Activated naive CD4-positive, alpha-beta T cell treated with anti-CD3 and anti-CD28 coated beads, Interleukin-2, amount 50 U/mL, for 24 hours (primary cell): Measurements from ENCODE around the gene SEC62.

Experiments
- H3K27ac Mint-ChIP-seq: one replicate; pipeline ENCODE4 v1.8.0; 2021; ENCODE audit warnings: mild to moderate bottlenecking, mixed read lengths
- H3K27me3 Mint-ChIP-seq: one replicate; pipeline ENCODE4 v1.8.0; 2021; ENCODE audit warnings: mixed read lengths
- H3K36me3 Mint-ChIP-seq: one replicate; pipeline ENCODE4 v1.8.0; 2021; ENCODE audit warnings: mixed read lengths
- H3K4me1 Mint-ChIP-seq: one replicate; pipeline ENCODE4 v1.8.0; 2021; ENCODE audit warnings: mixed read lengths
- H3K4me3 Mint-ChIP-seq: one replicate; pipeline ENCODE4 v1.8.0; 2021; ENCODE audit warnings: mild to moderate bottlenecking, mixed read lengths
- H3K9me3 Mint-ChIP-seq: one replicate; pipeline ENCODE4 v1.8.0; 2021; ENCODE audit warnings: mixed read lengths

The SEC62 gene

GRCh38 chr3:170024581-170024980, 58.0 kb downstream of the SEC62 start:
- H3K27me3 Mint-ChIP-seq, result no peaks in the 10 kb centered on the region
- no peak overlapping the region for H3K27ac Mint-ChIP-seq
- H3K36me3 Mint-ChIP-seq, result peaks cover 3% of the 10 kb centered on the region
- H3K4me1 Mint-ChIP-seq, result peaks cover 39% of the 10 kb centered on the region
- H3K9me3 Mint-ChIP-seq, result peaks cover 6% of the 10 kb centered on the region
- H3K4me3 Mint-ChIP-seq, result no peak overlapping the region

GRCh38 chr3:170027233-170028102, 60.9 kb downstream of the SEC62 start:
- peaks cover 30% of the 10 kb centered on the region for H3K4me1 Mint-ChIP-seq
- peaks cover 6% of the 10 kb centered on the region for H3K9me3 Mint-ChIP-seq
- H3K36me3 Mint-ChIP-seq, result peaks cover 3% of the 10 kb centered on the region
- H3K27ac Mint-ChIP-seq, result no peak overlapping the region
- H3K27me3 Mint-ChIP-seq, result no peaks in the 10 kb centered on the region
- no peak overlapping the region for H3K4me3 Mint-ChIP-seq

GRCh38 chr3:170033489-170033888, 66.9 kb downstream of the SEC62 start:
- H3K4me3 Mint-ChIP-seq, result peak overlapping the region; percentile 27

GRCh38 chr3:170037463-170038433, 71.1 kb downstream of the SEC62 start, which contains the start of gene GPR160:
TSS of gene GPR160 (plus strand) at chr3:170037995. CDS start at chr3:170083973, 45,978 bp downstream.
- Mint-ChIP-seq H3K27ac (no peak within 1 kb of the TSS), H3K4me3 (peak within 1 kb of the TSS; percentile 86), H3K27me3 (no peaks in the 10 kb centered on the region)

More at GRCh38 chr3:170033489-170033888, 66.9 kb downstream of the SEC62 start:
- Mint-ChIP-seq H3K4me1 (peaks cover 41% of the 10 kb centered on the region), H3K27ac (peak overlapping the region; percentile 69), H3K36me3 (peaks cover 3% of the 10 kb centered on the region), H3K27me3 (no peaks in the 10 kb centered on the region), H3K9me3 (peaks cover 3% of the 10 kb centered on the region)

GRCh38 chr3:170038434-170039110, 72.0 kb downstream of the SEC62 start:
- Mint-ChIP-seq H3K4me1 (peaks cover 28% of the 10 kb centered on the region), H3K36me3 (peaks cover 5% of the 10 kb centered on the region), H3K9me3 (no peaks in the 10 kb centered on the region)

More at GRCh38 chr3:170037463-170038433, 71.1 kb downstream of the SEC62 start, which contains the start of gene GPR160:
- Mint-ChIP-seq H3K36me3 (peaks cover 3% of the 10 kb centered on the region), H3K9me3 (no peaks in the 10 kb centered on the region), H3K4me1 (peaks cover 33% of the 10 kb centered on the region)

GRCh38 chr3:170040418-170040817, 73.8 kb downstream of the SEC62 start:
- no peak overlapping the region for H3K4me3 Mint-ChIP-seq
- H3K27ac Mint-ChIP-seq, result no peak overlapping the region
- H3K27me3 Mint-ChIP-seq, result no peaks in the 10 kb centered on the region
- peaks cover 34% of the 10 kb centered on the region for H3K4me1 Mint-ChIP-seq
- H3K36me3 Mint-ChIP-seq, result peaks cover 5% of the 10 kb centered on the region
- H3K9me3 Mint-ChIP-seq, result no peaks in the 10 kb centered on the region

More at GRCh38 chr3:170038434-170039110, 72.0 kb downstream of the SEC62 start:
- Mint-ChIP-seq H3K4me3 (peak overlapping the region; percentile 86), H3K27ac (no peak overlapping the region), H3K27me3 (no peaks in the 10 kb centered on the region)

GRCh38 chr3:170043506-170043905, 76.9 kb downstream of the SEC62 start:
- peaks cover 30% of the 10 kb centered on the region for H3K4me1 Mint-ChIP-seq
- H3K9me3 Mint-ChIP-seq, result no peaks in the 10 kb centered on the region
- H3K27me3 Mint-ChIP-seq, result no peaks in the 10 kb centered on the region
- no peak overlapping the region for H3K27ac Mint-ChIP-seq
- H3K4me3 Mint-ChIP-seq, result no peak overlapping the region
- H3K36me3 Mint-ChIP-seq, result peaks cover 5% of the 10 kb centered on the region

GRCh38 chr3:170044271-170044670, 77.7 kb downstream of the SEC62 start:
- Mint-ChIP-seq H3K27ac (no peak overlapping the region), H3K36me3 (peaks cover 5% of the 10 kb centered on the region), H3K4me3 (no peak overlapping the region), H3K4me1 (peaks cover 27% of the 10 kb centered on the region), H3K9me3 (no peaks in the 10 kb centered on the region), H3K27me3 (no peaks in the 10 kb centered on the region)

GRCh38 chr3:170044795-170045244, 78.2 kb downstream of the SEC62 start:
- no peaks in the 10 kb centered on the region for H3K9me3 Mint-ChIP-seq
- H3K4me1 Mint-ChIP-seq, result peaks cover 26% of the 10 kb centered on the region
- no peak overlapping the region for H3K4me3 Mint-ChIP-seq
- H3K27me3 Mint-ChIP-seq, result no peaks in the 10 kb centered on the region
- H3K27ac Mint-ChIP-seq, result peak overlapping the region; percentile 24
- H3K36me3 Mint-ChIP-seq, result peaks cover 5% of the 10 kb centered on the region

GRCh38 chr3:170046269-170047132, 79.9 kb downstream of the SEC62 start:
- Mint-ChIP-seq H3K4me1 (peaks cover 23% of the 10 kb centered on the region), H3K27ac (no peak overlapping the region), H3K9me3 (no peaks in the 10 kb centered on the region)

GRCh38 chr3:170047133-170047404, 80.5 kb downstream of the SEC62 start:
- H3K36me3 Mint-ChIP-seq, result peaks cover 3% of the 10 kb centered on the region
- H3K27me3 Mint-ChIP-seq, result no peaks in the 10 kb centered on the region
- no peak overlapping the region for H3K4me3 Mint-ChIP-seq
- no peaks in the 10 kb centered on the region for H3K9me3 Mint-ChIP-seq
- peaks cover 23% of the 10 kb centered on the region for H3K4me1 Mint-ChIP-seq
- no peak overlapping the region for H3K27ac Mint-ChIP-seq

More at GRCh38 chr3:170046269-170047132, 79.9 kb downstream of the SEC62 start:
- no peaks in the 10 kb centered on the region for H3K27me3 Mint-ChIP-seq
- H3K36me3 Mint-ChIP-seq, result peaks cover 3% of the 10 kb centered on the region
- H3K4me3 Mint-ChIP-seq, result no peak overlapping the region
